GM12801 (cell line): ENCODE results near the gene GPT2.

ENCODE experiments used
- TF ChIP-seq, protein P1 (sequence below): IDR thresholded peaks from one replicate; pipeline ENCODE4 v1.5.1; 2011; ENCODE audit warnings: control low read depth; ENCODE audit not compliant: insufficient read length; ENCODE audit errors: extremely low read depth

The GPT2 gene

DNA sequence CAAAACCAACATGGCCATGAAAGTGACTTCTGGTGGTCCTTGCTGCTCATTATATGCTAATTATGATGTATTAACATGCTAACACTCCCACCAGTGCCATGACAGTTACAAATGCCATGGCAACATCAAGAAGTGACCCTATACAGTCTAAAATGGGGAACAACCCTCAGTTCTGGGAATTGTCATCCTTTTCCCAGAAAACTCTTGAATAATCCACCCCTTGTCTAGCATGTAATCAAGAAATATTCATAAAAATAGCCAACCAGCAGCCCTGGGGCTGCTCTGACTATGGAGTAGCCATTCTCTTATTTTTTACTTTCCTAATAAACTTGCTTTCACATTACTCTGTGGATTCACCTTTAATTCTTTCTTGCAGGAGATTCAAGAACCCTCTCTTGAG lies 53.4 kb downstream of the GPT2 start:
- TF ChIP-seq, protein P1, sequence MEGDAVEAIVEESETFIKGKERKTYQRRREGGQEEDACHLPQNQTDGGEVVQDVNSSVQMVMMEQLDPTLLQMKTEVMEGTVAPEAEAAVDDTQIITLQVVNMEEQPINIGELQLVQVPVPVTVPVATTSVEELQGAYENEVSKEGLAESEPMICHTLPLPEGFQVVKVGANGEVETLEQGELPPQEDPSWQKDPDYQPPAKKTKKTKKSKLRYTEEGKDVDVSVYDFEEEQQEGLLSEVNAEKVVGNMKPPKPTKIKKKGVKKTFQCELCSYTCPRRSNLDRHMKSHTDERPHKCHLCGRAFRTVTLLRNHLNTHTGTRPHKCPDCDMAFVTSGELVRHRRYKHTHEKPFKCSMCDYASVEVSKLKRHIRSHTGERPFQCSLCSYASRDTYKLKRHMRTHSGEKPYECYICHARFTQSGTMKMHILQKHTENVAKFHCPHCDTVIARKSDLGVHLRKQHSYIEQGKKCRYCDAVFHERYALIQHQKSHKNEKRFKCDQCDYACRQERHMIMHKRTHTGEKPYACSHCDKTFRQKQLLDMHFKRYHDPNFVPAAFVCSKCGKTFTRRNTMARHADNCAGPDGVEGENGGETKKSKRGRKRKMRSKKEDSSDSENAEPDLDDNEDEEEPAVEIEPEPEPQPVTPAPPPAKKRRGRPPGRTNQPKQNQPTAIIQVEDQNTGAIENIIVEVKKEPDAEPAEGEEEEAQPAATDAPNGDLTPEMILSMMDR = no peak

- TF ChIP-seq, protein P1 = no peak
Observed at GRCh38 chr16:46947900-46948547, 63.9 kb downstream of the GPT2 start.

DNA sequence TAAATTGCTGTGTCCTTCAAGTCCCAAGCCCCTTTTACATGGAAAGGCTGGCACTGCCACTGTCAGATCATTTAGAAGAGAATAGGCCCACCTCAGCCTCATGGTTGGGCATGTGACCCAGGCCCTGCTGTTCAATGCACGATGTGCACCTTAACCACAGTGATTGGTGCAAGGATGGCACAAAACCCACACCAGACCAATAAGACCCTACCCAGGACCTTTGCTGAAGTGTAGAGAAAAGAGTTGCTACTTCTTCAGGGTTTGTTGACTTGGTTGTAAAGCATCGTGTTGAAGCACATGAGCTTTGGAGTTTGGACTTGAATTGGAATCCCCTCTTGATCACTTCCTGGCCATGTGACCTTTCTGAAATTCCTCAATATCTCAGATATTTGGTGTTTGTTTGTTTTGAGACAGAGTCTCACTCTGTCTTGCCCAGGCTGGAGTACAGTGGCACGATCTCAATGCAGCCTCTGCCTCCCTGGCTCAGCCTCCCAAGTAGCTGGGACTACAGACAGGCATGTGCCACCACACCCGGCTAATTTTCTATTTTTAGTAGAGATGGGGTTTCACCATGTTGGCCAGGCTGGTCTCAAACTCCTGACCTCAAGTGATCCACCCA lies 64.5 kb downstream of the GPT2 start:
- TF ChIP-seq, protein P1 = no peak

DNA sequence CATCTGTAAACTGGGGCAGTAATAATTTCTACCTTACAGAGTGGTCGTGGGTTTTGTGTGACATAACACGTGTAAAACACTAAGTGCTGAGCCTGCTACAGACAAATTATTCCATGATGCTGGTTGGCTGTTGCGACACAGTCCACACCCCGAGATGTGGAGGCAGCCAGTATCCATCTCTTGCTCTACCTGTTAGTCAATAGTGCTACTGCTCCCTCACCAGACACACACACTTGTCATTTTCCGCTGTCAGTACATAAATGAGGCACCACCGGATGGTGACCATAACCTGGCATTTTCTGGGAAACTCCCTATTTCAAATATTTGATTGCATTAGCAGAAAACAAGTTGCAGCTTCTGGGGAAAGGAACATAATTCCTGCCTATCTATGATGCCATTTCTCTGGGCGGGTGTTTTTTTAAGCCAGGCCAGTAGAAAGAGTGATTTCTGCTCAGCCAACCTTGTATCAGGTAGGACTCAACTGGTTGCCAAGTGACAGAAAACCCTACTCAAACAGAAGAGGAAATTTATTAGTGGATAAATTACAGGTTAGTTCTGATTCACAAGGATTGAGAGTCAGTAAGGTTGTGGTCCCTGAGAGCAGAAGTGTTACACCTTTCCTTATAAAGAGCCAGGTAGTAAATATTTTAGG lies 65.2 kb downstream of the GPT2 start:
- TF ChIP-seq, protein P1 = no peak

DNA sequence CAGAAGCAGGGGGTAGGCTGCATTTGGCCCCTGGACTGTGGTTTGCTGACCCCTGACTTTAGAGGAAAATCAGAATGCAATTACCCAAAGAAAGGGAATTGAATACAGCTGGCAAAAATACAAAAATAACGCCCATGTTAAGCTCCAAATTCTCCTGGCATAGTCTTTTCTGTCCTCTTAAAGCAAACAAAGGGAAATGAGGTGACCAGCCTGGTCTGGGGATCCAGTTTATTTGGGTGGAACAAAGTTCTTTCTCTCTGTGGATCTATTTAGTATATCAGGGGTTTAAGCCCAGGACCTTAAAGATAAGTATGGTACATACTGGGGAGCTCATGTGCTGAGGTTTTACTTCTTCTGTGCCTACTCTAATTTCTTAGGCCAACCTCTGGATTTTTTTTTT lies 65.8 kb downstream of the GPT2 start:
- TF ChIP-seq, protein P1 = no peak

DNA sequence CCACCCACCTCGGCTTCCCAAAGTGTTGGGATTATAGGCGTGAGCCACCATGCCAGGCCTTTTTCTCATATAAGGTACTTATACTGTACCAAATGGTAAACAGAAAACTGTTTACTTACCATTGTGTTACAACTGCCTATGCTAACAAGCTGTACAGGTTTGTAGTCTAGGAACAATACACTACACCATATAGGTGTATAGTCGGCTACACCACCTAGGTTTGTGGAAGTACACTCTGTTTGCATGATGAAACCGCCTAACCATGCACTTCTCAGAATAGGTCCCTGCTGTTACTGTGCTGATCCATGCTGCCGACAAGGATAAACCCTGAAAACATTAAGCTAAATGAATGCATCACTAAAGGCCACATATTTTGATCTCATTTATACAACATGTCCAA lies 70.4 kb downstream of the GPT2 start:
- TF ChIP-seq, protein P1 = no peak

DNA sequence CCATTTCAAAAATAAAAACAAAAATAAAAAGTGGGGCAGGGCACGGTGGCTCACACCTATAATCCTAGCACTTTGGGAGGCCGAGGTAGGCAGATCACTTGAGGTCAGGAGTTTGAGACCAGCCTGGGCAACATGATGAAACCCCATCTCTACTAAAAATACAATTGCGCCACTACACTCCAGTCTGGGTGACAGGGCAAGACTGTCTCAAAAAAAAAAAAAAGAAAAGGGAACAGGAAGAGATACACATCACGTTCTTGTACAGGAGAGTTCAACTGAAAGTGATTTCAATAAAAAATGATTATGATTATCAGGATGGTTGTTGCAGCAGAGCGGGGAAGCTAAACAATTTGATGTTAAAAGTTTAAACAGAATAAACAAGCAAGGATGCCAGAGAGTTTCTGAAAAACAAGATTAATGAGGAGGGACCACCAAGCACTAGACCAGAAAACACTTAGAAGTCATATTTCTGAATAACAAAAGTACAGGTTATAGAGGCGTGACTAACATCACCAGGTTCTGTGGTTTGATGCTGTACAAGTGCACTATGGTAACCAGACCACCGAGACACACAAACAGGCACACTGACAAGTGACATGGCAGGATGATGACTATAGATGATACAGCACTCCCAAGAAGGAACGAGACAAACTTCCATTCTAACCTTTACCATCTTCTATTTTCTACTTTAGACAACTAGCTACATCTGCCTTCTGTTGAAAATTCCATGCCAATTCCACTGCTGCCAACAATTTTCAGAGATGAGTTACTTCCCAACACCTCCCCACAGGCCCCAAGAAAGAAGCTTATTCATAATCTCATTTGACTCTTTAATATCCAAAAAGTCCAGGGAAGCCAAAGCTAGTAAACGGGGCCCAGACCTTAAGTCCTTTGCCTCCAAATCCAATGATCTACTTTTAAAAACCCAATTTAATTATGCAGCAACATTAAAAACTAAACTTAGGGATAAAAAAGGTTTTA lies 77.5 kb downstream of the GPT2 start:
- TF ChIP-seq, protein P1 = no peak
